Activated T-cell treated with anti-CD3 and anti-CD28 coated beads, Interleukin-2, amount 50 U/mL, for 1 hour (primary cell): ENCODE results near the gene PID1.
"Not testable (repeated sequence)": the region's sequence is repeated elsewhere in the genome, so short reads cannot be mapped to it uniquely, and the experiment has no call there.

Experiments
- DNase-seq: peaks from one replicate; pipeline ENCODE4 v3.0.0-alpha.2; 2020

Gene PID1

GRCh38 chr2:229206548-229206947 lies 64.5 kb downstream of the PID1 start:
- DNase-seq: no peak

- no peak for DNase-seq
These were observed 65.4 kb downstream of the PID1 start for GRCh38 chr2:229205704-229206103.

- no peak for DNase-seq
These were observed 68.4 kb downstream of the PID1 start for GRCh38 chr2:229202646-229203045.

GRCh38 chr2:229201521-229201920 lies 69.6 kb downstream of the PID1 start:
- no peak for DNase-seq

GRCh38 chr2:229199267-229199666 lies 71.8 kb downstream of the PID1 start:
- no peak for DNase-seq

GRCh38 chr2:229196448-229196847 lies 74.6 kb downstream of the PID1 start:
- no peak for DNase-seq

GRCh38 chr2:229195346-229195947 lies 75.6 kb downstream of the PID1 start:
- no peak for DNase-seq

GRCh38 chr2:229193281-229193680 lies 77.8 kb downstream of the PID1 start:
- DNase-seq: no peak

GRCh38 chr2:229191413-229191812 lies 79.7 kb downstream of the PID1 start:
- DNase-seq: no peak

- DNase-seq: not testable (repeated sequence)
These were observed 84.0 kb downstream of the PID1 start for GRCh38 chr2:229187123-229187522.

- no peak for DNase-seq
These were observed 89.4 kb downstream of the PID1 start for GRCh38 chr2:229181641-229182040.

- DNase-seq: no peak
These were observed 90.4 kb downstream of the PID1 start for GRCh38 chr2:229180658-229181057.

GRCh38 chr2:229179628-229180027 lies 91.5 kb downstream of the PID1 start:
- no peak for DNase-seq

- DNase-seq: no peak
These were observed 92.4 kb downstream of the PID1 start for GRCh38 chr2:229178706-229179105.

- no peak for DNase-seq
These were observed 93.0 kb downstream of the PID1 start for GRCh38 chr2:229178117-229178516.

- DNase-seq: no peak
These were observed 95.0 kb downstream of the PID1 start for GRCh38 chr2:229176136-229176535.

- no peak for DNase-seq
These were observed 95.6 kb downstream of the PID1 start for GRCh38 chr2:229175497-229175863.

GRCh38 chr2:229174794-229175496 lies 96.1 kb downstream of the PID1 start:
- no peak for DNase-seq

GRCh38 chr2:229173825-229174359 lies 97.2 kb downstream of the PID1 start:
- DNase-seq: no peak

- DNase-seq: no peak
These were observed 100.2 kb downstream of the PID1 start for GRCh38 chr2:229170916-229171315.

GRCh38 chr2:229170171-229170570 lies 100.9 kb downstream of the PID1 start:
- DNase-seq: no peak

- DNase-seq: no peak
These were observed 101.3 kb downstream of the PID1 start for GRCh38 chr2:229169751-229170150.

- DNase-seq: no peak
These were observed 106.4 kb downstream of the PID1 start for GRCh38 chr2:229164545-229165249.

GRCh38 chr2:229163893-229164292 lies 107.2 kb downstream of the PID1 start:
- no peak for DNase-seq
